DND-41 (cell line): ENCODE results near the gene ANKFN1.

Experiments used
- ATAC-seq: fragments of 200-7000 bp; cut with Tn5 transposase; 3 replicates; pipeline ENCODE4 v1.9.1; 2021; ENCODE audit warnings: low read depth; ENCODE audit not compliant: insufficient read depth
- DNase-seq: peaks from one replicate; pipeline ENCODE4 v3.0.0-alpha.2; 2020
- H2AFZ ChIP-seq: 2 replicates; pipeline ENCODE4 v1.6.0; 2012; ENCODE audit warnings: low read depth, low read length
- H3K27ac ChIP-seq: 2 replicates; pipeline ENCODE4 v1.5.1; 2012; ENCODE audit warnings: low read length, inconsistent platforms
- H3K27me3 ChIP-seq: fragments of 200-600 bp; sonication (generic); 2 replicates; pipeline ENCODE4 v1.6.0; 2012; ENCODE audit warnings: low read length, mild to moderate bottlenecking, inconsistent platforms; ENCODE audit not compliant: insufficient read depth, poor library complexity
- H3K36me3 ChIP-seq: 2 replicates; pipeline ENCODE4 v1.5.1; 2012; ENCODE audit warnings: low read length, inconsistent platforms; ENCODE audit not compliant: insufficient read depth
- H3K4me1 ChIP-seq: 2 replicates; pipeline ENCODE4 v1.5.1; 2012; ENCODE audit warnings: mild to moderate bottlenecking, low read length; ENCODE audit not compliant: insufficient read depth
- H3K4me2 ChIP-seq: 2 replicates; pipeline ENCODE4 v1.6.0; 2012; ENCODE audit warnings: mild to moderate bottlenecking, moderate library complexity, low read length, inconsistent platforms; ENCODE audit not compliant: insufficient read depth
- H3K4me3 ChIP-seq, 2 experiments: fragments of 200-600 bp in 1 of 2; shearing (Covaris generic) in 1 of 2; 2 replicates each; pipeline ENCODE4 v1.5.1; 2012 to 2016; ENCODE audit warnings: inconsistent platforms in 2 of 2, low read length in 2 of 2, mild to moderate bottlenecking in 2 of 2, low read depth in 1 of 2, moderate library complexity in 1 of 2
- H3K79me2 ChIP-seq: 2 replicates; pipeline ENCODE4 v1.6.0; 2012; ENCODE audit warnings: low read length, inconsistent platforms; ENCODE audit not compliant: insufficient read depth
- H3K9ac ChIP-seq: 2 replicates; pipeline ENCODE4 v1.6.0; 2012; ENCODE audit warnings: low read depth, mild to moderate bottlenecking, inconsistent platforms, low read length, moderate library complexity
- H3K9me3 ChIP-seq: 2 replicates; pipeline ENCODE4 v1.5.1; 2012; ENCODE audit warnings: low read length, moderate library complexity, mild to moderate bottlenecking, inconsistent platforms; ENCODE audit not compliant: insufficient read depth, severe bottlenecking
- H4K20me1 ChIP-seq: 2 replicates; pipeline ENCODE4 v1.6.0; 2012; ENCODE audit warnings: low read length; ENCODE audit not compliant: insufficient read depth
- CTCF ChIP-seq: IDR thresholded peaks from 2 replicates; pipeline ENCODE4 v1.5.1; 2012; ENCODE audit warnings: borderline replicate concordance, low read length, moderate library complexity, mild to moderate bottlenecking; ENCODE audit not compliant: poor library complexity, severe bottlenecking; ENCODE audit errors: extremely low read depth
- EZH2 ChIP-seq: IDR thresholded peaks from 3 replicates; pipeline ENCODE4 v1.6.1; 2012; ENCODE audit warnings: borderline replicate concordance, low read depth, mild to moderate bottlenecking, moderate library complexity, low read length, inconsistent platforms; ENCODE audit not compliant: severe bottlenecking

Gene ANKFN1

GRCh38 chr17:56478836-56479447 lies 325.7 kb downstream of the ANKFN1 start:
- ATAC-seq, result peak; percentile 67; the same call in 2 of the 3 replicates
- DNase-seq, result peak; percentile 37
- no peak for TF ChIP-seq EZH2
- peak; percentile 73 for TF ChIP-seq CTCF

GRCh38 chr17:56480501-56480900 lies 327.2 kb downstream of the ANKFN1 start:
- ATAC-seq (no peak), DNase-seq (no peak)
- H3K9me3 ChIP-seq, result no peaks in the 10 kb centered on the region
- no peaks in the 10 kb centered on the region for H3K79me2 ChIP-seq
- no peak overlapping the region for H3K4me3 ChIP-seq
- H3K27ac ChIP-seq, result no peak overlapping the region
- no peaks in the 10 kb centered on the region for H4K20me1 ChIP-seq
- H3K9ac ChIP-seq, result no peak overlapping the region
- H3K27me3 ChIP-seq, result no peaks in the 10 kb centered on the region
- no peak overlapping the region for H2AFZ ChIP-seq
- TF ChIP-seq CTCF, result no peak
- no peak for TF ChIP-seq EZH2
- no peak overlapping the region for H3K4me2 ChIP-seq
- no peaks in the 10 kb centered on the region for H3K36me3 ChIP-seq
- H3K4me1 ChIP-seq, result no peaks in the 10 kb centered on the region

More at GRCh38 chr17:56478836-56479447, 325.7 kb downstream of the ANKFN1 start:
- H3K4me1 ChIP-seq, result no peaks in the 10 kb centered on the region
- no peak overlapping the region for H2AFZ ChIP-seq
- no peak overlapping the region for H3K4me3 ChIP-seq
- H4K20me1 ChIP-seq, result no peaks in the 10 kb centered on the region
- H3K27ac ChIP-seq, result no peak overlapping the region
- no peak overlapping the region for H3K4me2 ChIP-seq
- H3K9ac ChIP-seq, result no peak overlapping the region
- H3K36me3 ChIP-seq, result no peaks in the 10 kb centered on the region
- no peaks in the 10 kb centered on the region for H3K9me3 ChIP-seq
- H3K27me3 ChIP-seq, result no peaks in the 10 kb centered on the region
- no peaks in the 10 kb centered on the region for H3K79me2 ChIP-seq

GRCh38 chr17:56481659-56482058 lies 328.4 kb downstream of the ANKFN1 start:
- no peak for DNase-seq
- ATAC-seq, result no peak
- Histone ChIP-seq H3K79me2 (no peaks in the 10 kb centered on the region), H3K27ac (no peak overlapping the region), H3K36me3 (no peaks in the 10 kb centered on the region), H3K4me2 (no peak overlapping the region), H3K4me3 (no peak overlapping the region), H3K27me3 (no peaks in the 10 kb centered on the region), H4K20me1 (no peaks in the 10 kb centered on the region), H3K4me1 (no peaks in the 10 kb centered on the region), H3K9me3 (no peaks in the 10 kb centered on the region), H2AFZ (no peak overlapping the region), H3K9ac (no peak overlapping the region)
- TF ChIP-seq EZH2, result no peak
- no peak for TF ChIP-seq CTCF

- H3K36me3 ChIP-seq, result no peaks in the 10 kb centered on the region
- DNase-seq (no peak), ATAC-seq (no peak)
- H3K79me2 ChIP-seq, result no peaks in the 10 kb centered on the region
- no peaks in the 10 kb centered on the region for H3K9me3 ChIP-seq
- TF ChIP-seq CTCF (no peak), EZH2 (no peak)
- no peak overlapping the region for H3K4me2 ChIP-seq
- no peaks in the 10 kb centered on the region for H3K4me1 ChIP-seq
- H3K27ac ChIP-seq, result no peak overlapping the region
- H3K27me3 ChIP-seq, result no peaks in the 10 kb centered on the region
- H3K9ac ChIP-seq, result no peak overlapping the region
- H3K4me3 ChIP-seq, result no peak overlapping the region
- no peak overlapping the region for H2AFZ ChIP-seq
- H4K20me1 ChIP-seq, result no peaks in the 10 kb centered on the region
These were observed 329.0 kb downstream of the ANKFN1 start for GRCh38 chr17:56482229-56482628.
